Metanephros (tissue), 1 donor: ENCODE data around the gene GOLGA6L2. TPM values are rescaled to one million over a fixed set of nuclear protein-coding genes. Genes with fewer than 3 reads are reported as not detected.

Experiments used
- total RNA-seq: library from RNA; depleted of rRNA; stranded (reverse); fragments of >200 nt; gene quantifications from one replicate; pipeline ENCODE4 v1.2.3, GENCODE V29; 2014

The GOLGA6L2 gene
- not detected for total RNA-seq

GRCh38 chr15:23447107-23447500, at the start of gene GOLGA6L2:
TSS of gene GOLGA6L2 (minus strand) at chr15:23447243. CDS start at chr15:23447181, 62 bp downstream.

Other genes with a start within 250 kb of the GOLGA6L2 start
- gene GOLGA6L26, start 113.0 kb downstream of the GOLGA6L2 start, total RNA-seq = not detected
- gene GOLGA8S, start 92.5 kb downstream of the GOLGA6L2 start, total RNA-seq = 0.12 TPM
- gene MKRN3, start 118.4 kb upstream of the GOLGA6L2 start, total RNA-seq = 0.93 TPM
- 5.4 TPM for gene MAGEL2, start 200.6 kb upstream of the GOLGA6L2 start, total RNA-seq
- 157 TPM for gene NDN, start 240.1 kb upstream of the GOLGA6L2 start, total RNA-seq